GM10248 (cell line): ENCODE results near the gene PRKCB.

Experiments used
- CTCF ChIA-PET: fragments of 300-600 bp; sonication (Branson Sonifier 250); formaldehyde crosslinking; extraction: SDS; loops from one replicate; lab custom pipeline; 2021; ENCODE audit warnings: antibody characterized with exemption; lab: Yijun Ruan, JAX
- POLR2A ChIA-PET: fragments of 350-650 bp; sonication (Branson Sonifier 250); formaldehyde crosslinking; extraction: SDS; loops from one replicate; lab custom pipeline; 2020; ENCODE audit warnings: antibody characterized with exemption; lab: Yijun Ruan, JAX
- DNase-seq: peaks from one replicate; pipeline ENCODE4 v3.0.0; 2012; ENCODE audit errors: extremely low spot score
- TF ChIP-seq, protein P1 (sequence below): IDR thresholded peaks from 2 replicates; pipeline ENCODE4 v1.5.1; 2012; ENCODE audit warnings: mild to moderate bottlenecking, low read depth; ENCODE audit errors: extremely low read depth, missing control alignments, control extremely low read depth

The PRKCB gene

DNA sequence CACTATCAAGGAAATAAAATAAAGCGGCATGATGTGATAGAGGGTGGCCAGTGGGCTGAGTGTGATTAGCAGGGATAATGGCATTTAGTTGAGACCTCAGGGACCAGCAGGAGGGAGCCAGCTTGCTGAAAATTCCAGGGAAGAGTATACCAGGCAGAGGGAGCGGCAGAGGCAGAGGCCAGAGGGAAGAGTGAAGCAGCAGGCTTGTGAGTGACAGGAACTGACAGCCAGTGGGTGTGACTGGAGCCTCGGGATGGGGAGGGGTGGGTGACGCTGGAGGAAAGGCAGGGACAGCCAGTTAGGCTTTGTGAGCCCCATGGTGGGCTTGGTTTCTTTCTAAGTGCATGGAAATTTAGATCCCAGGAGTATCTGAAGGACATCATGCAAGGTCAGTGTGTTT, 210.7 kb downstream of the PRKCB start:
- TF ChIP-seq, protein P1, sequence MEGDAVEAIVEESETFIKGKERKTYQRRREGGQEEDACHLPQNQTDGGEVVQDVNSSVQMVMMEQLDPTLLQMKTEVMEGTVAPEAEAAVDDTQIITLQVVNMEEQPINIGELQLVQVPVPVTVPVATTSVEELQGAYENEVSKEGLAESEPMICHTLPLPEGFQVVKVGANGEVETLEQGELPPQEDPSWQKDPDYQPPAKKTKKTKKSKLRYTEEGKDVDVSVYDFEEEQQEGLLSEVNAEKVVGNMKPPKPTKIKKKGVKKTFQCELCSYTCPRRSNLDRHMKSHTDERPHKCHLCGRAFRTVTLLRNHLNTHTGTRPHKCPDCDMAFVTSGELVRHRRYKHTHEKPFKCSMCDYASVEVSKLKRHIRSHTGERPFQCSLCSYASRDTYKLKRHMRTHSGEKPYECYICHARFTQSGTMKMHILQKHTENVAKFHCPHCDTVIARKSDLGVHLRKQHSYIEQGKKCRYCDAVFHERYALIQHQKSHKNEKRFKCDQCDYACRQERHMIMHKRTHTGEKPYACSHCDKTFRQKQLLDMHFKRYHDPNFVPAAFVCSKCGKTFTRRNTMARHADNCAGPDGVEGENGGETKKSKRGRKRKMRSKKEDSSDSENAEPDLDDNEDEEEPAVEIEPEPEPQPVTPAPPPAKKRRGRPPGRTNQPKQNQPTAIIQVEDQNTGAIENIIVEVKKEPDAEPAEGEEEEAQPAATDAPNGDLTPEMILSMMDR: no peak
- ChIA-PET CTCF (interaction anchor here (1.0 to 5.0 kb wide), 6 partner anchors 8 to 458 kb away, joined by 3 to 24 read pairs (median 6); no protein-coding TSS in a partner anchor), POLR2A (no interaction called here)

DNA sequence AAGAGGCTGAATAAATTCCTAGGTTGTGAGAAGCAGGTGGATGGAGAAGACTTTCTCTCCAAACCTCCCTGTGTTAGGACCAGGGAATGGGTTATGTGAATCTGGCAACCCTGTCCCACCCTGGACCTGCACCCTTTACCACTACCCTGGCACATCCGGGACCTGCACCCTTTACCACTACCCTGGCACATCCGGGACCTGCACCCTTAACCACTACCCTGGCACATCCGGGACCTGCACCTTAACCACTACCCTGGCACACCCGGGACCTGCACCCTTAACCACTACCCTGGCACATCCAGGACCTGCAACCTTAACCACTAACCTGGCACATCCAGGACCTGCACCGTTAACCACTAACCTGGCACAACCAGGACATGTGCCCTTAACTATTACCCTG, 213.3 kb downstream of the PRKCB start:
- CTCF ChIA-PET: interaction anchor here (1.1 to 1.3 kb wide), 2 partner anchors 8 to 22 kb away, joined by 3 to 4 read pairs; no protein-coding TSS in a partner anchor
- TF ChIP-seq, protein P1: no peak
- POLR2A ChIA-PET: no interaction called here
- DNase-seq: no peak

More for the DNA sequence above, 210.7 kb downstream of the PRKCB start:
- DNase-seq: no peak

DNA sequence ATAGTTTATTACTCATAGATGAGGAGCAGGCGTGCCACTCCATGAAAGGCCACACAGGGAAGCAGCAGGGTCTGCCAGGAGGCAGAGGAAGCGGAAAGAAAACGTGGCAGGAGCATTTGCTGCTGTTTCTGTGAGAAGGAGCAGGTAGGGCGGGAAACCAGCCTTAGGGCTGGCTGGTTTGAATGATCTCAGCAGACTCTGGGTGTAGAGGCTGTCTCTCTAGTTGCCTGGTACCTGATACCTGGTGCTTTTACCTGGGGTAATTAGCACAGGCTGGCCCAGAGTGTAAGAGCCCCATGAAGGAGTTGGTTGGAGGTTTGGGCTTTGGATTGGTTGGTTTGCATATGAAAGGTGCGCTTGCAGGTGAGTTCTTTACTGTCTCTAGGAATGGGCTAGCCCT, 215.3 kb downstream of the PRKCB start:
- POLR2A ChIA-PET: no interaction called here
- CTCF ChIA-PET: no interaction called here
- DNase-seq: no peak
- TF ChIP-seq, protein P1: no peak

DNA sequence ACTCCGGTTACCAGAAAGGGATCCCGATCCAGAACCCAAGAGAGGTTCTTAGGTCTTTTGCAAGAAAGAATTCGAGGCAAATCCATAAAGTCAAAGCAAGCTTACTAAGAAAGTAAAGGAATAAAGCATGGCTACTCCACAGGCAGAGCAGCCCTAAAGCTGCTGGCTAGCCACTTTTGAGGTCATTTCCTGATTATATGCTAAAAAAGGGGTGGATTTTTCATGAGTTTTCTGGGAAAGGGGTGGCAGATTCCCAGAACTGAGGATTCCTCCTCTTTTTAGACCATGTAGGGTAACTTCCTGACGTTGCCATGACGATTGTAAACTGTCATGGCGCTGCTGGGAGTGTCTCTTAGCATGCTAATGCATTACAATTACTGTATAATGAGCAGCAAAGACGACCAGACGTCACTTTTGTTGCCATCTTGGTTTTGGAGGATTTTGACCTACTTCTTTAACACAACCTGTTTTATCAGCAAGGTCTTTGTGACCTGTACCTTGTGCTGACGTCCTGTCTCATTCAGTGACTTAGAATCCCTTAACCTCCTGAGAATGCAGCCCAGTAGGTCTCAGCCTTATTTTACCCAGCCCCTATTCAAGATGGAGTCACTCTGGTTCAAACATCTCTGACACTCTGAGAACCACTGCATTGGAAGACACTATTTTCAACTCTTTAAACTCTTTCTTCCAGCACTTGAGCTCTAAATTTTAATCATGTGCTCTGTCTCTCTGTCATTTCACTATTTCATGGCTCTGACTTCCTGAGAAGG, 216.7 kb downstream of the PRKCB start:
- POLR2A ChIA-PET: no interaction called here
- TF ChIP-seq, protein P1: no peak
- CTCF ChIA-PET: interaction anchor here (1.4 to 3.7 kb wide), 2 partner anchors 11 to 16 kb away, joined by 4 to 27 read pairs; no protein-coding TSS in a partner anchor
- no peak for DNase-seq

DNA sequence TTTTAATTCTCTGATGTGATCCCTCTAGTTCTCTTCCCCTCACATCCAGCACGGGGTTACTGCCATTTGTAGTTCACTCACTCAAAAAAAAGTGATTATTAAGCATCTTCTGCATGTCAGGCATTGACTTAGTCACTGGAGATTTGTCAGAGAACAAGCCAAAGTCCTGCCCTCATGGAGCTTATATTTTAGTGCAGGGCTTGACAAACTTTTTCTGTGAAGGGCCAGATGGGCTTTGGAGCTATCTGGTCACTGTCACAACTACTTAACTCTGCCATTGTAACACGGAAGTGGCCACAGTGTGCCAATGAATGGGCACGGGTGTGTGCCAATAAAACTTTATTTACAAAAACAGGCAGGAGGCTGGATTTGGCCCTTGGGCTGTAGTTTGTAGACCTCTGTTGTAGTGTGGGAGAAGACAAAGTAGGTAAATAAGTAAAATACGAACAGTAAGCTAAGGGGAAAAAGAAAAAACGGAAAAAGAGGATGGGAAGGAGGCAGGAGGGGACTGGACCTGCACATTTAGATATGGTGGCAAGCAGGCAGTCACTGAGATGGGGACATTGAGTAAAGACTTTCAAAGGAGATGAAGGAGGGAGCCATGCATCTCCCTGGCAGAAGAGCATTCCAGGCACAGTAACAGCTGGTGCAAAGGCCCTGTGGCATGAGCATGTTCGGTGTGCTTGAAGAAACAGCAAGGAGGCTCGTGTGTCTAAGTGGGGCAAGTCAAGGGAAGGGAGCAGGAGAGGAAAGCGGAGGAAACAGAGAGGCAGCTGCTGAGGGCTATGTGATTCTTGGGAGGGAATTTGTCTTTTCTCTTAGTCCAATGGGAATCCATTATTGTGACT, 217.5 kb downstream of the PRKCB start:
- POLR2A ChIA-PET: no interaction called here
- DNase-seq: no peak
- CTCF ChIA-PET: interaction anchor here (1.4 to 3.7 kb wide), 2 partner anchors 12 to 17 kb away, joined by 4 to 27 read pairs; no protein-coding TSS in a partner anchor
- TF ChIP-seq, protein P1: no peak
